Keratinocyte (primary cell): ENCODE results near the gene SLC12A1. TPM values are rescaled to one million over a fixed set of nuclear protein-coding genes. Genes with fewer than 3 reads are reported as not detected.
A peak's percentile ranks its signal among the peaks of the same experiment; 100 is the strongest.

Source experiments
- DNase-seq: peaks from one replicate; pipeline ENCODE4 v3.0.0-alpha.2; 2011; ENCODE audit warnings: low read depth, missing footprints, low spot score
- FAIRE-seq: peaks from 2 replicates; lab custom pipeline; 2011; peaks lifted over from hg19 to GRCh38; lab: Jason Lieb, UNC
- H2AFZ ChIP-seq: 2 replicates; pipeline ENCODE4 v1.6.0; 2012; ENCODE audit warnings: low read length, control low read depth, inconsistent platforms; ENCODE audit not compliant: control insufficient read depth
- H3K27ac ChIP-seq: 2 replicates; pipeline ENCODE4 v1.5.1; 2011; ENCODE audit warnings: low read length; ENCODE audit not compliant: control insufficient read depth, insufficient read depth
- H3K27me3 ChIP-seq: 3 replicates; pipeline ENCODE4 v1.6.0; 2011; ENCODE audit warnings: low read length; ENCODE audit not compliant: control insufficient read depth, insufficient read depth; ENCODE audit errors: extremely low read depth
- H3K36me3 ChIP-seq, 2 experiments: 2 replicates in 1 of 2; 3 replicates in 1 of 2; pipeline ENCODE4 v1.5.1; 2011; ENCODE audit warnings: low read length in 2 of 2, mild to moderate bottlenecking in 1 of 2; ENCODE audit not compliant: control insufficient read depth in 2 of 2, insufficient read depth in 2 of 2; ENCODE audit errors: extremely low read depth in 1 of 2
- H3K4me1 ChIP-seq: 3 replicates; pipeline ENCODE4 v1.5.1; 2011; ENCODE audit warnings: low read length; ENCODE audit not compliant: control insufficient read depth, insufficient read depth; ENCODE audit errors: extremely low read depth
- H3K4me2 ChIP-seq: 3 replicates; pipeline ENCODE4 v1.6.0; 2011; ENCODE audit warnings: low read depth, low read length; ENCODE audit not compliant: control insufficient read depth, insufficient read depth; ENCODE audit errors: extremely low read depth
- H3K4me3 ChIP-seq, 3 experiments: fragments of 200-600 bp in 1 of 3; sonication (generic) in 1 of 3; 2 replicates in 2 of 3; 3 replicates in 1 of 3; pipeline ENCODE4 v1.5.1; 2011 to 2016; ENCODE audit warnings: low read length in 3 of 3, mild to moderate bottlenecking in 3 of 3, control low read depth in 2 of 3, inconsistent platforms in 1 of 3, low read depth in 1 of 3, mixed read lengths in 1 of 3, mixed run types in 1 of 3, moderate library complexity in 1 of 3; ENCODE audit not compliant: control insufficient read depth in 2 of 3, insufficient read depth in 2 of 3; ENCODE audit errors: extremely low read depth in 1 of 3
- H3K79me2 ChIP-seq: 2 replicates; pipeline ENCODE4 v1.6.0; 2012; ENCODE audit warnings: low read length; ENCODE audit not compliant: control insufficient read depth, insufficient read depth
- H3K9ac ChIP-seq: 3 replicates; pipeline ENCODE4 v1.6.0; 2011; ENCODE audit warnings: low read length; ENCODE audit not compliant: control insufficient read depth, insufficient read depth; ENCODE audit errors: extremely low read depth
- H3K9me1 ChIP-seq: 3 replicates; pipeline ENCODE4 v1.6.0; 2011; ENCODE audit warnings: low read length; ENCODE audit not compliant: control insufficient read depth, insufficient read depth; ENCODE audit errors: extremely low read depth
- H3K9me3 ChIP-seq: 2 replicates; pipeline ENCODE4 v1.5.1; 2012; ENCODE audit warnings: low read depth, low read length; ENCODE audit not compliant: control insufficient read depth
- H4K20me1 ChIP-seq: 3 replicates; pipeline ENCODE4 v1.6.0; 2011; ENCODE audit warnings: low read length; ENCODE audit not compliant: control insufficient read depth, insufficient read depth; ENCODE audit errors: extremely low read depth
- CTCF ChIP-seq, 3 experiments: IDR thresholded peaks in 1 of 3; conservative IDR thresholded peaks in 1 of 3; optimal IDR thresholded peaks in 1 of 3; 2 replicates in 2 of 3; 3 replicates in 1 of 3; pipeline versions ENCODE3 to v1.5.1; 2011; ENCODE audit warnings: low read length in 3 of 3, mild to moderate bottlenecking in 3 of 3, moderate library complexity in 2 of 3, control low read depth in 1 of 3, inconsistent platforms in 1 of 3; ENCODE audit not compliant: insufficient read depth in 2 of 3; ENCODE audit errors: extremely low read depth in 1 of 3
- EZH2 ChIP-seq: IDR thresholded peaks from one replicate; pipeline ENCODE4 v1.6.1; 2012; ENCODE audit warnings: inconsistent platforms, mild to moderate bottlenecking, low read length, moderate library complexity
- dilution Hi-C: fragments of 300-500 bp; cut with MboI; formaldehyde crosslinking; loops from one replicate; pipeline ENCODE4 v1.7.0; 2020; ENCODE audit warnings: low sequenced_read_pairs; ENCODE audit not compliant: extremely low pct_ligation_motif_present
- polyA plus RNA-seq, 5 experiments: library from polyadenylated mRNA; depleted of rRNA in 3 of 5; stranded (reverse) in 3 of 5; stranded (forward) in 1 of 5; unstranded in 1 of 5; fragments of >200 nt; gene quantifications; 1 replicate in 1 of 5; 2 replicates in 3 of 5; 3 replicates in 1 of 5; pipeline versions ENCODE4 v1.2.1 to v1.2.3, GENCODE V29; 2011 to 2012; ENCODE audit warnings: missing spikeins in 2 of 5, low read depth in 1 of 5, low replicate concordance in 1 of 5

Gene SLC12A1
- polyA plus RNA-seq, 1 donor (not counting 4 experiments of a cell fraction or from before 2014, with no cell fraction given), result not detected

GRCh38 chr15:48309740-48310139 is 103.6 kb downstream of the SLC12A1 start:
- Histone ChIP-seq H4K20me1 (no peaks in the 10 kb centered on the region), H3K79me2 (no peaks in the 10 kb centered on the region), H2AFZ (no peak overlapping the region), H3K4me3 (no peak overlapping the region), H3K9ac (no peak overlapping the region), H3K27ac (no peak overlapping the region), H3K9me1 (no peaks in the 10 kb centered on the region), H3K36me3 (no peaks in the 10 kb centered on the region), H3K9me3 (no peaks in the 10 kb centered on the region), H3K4me1 (no peaks in the 10 kb centered on the region), H3K27me3 (no peaks in the 10 kb centered on the region), H3K4me2 (no peak overlapping the region)
- TF ChIP-seq EZH2, result no peak
- no peak for TF ChIP-seq CTCF (optimal IDR thresholded peaks at IDR 0.05 in 1 of 3, IDR thresholded peaks at IDR 0.05 in 1 of 3, conservative IDR thresholded peaks at IDR 0.05 in 1 of 3; ENCODE audit: extremely low read depth in 1 of 3, insufficient read depth in 2 of 3, low read length in 3 of 3)
- dilution Hi-C loops, result no loop called here
- peak; percentile 43 for FAIRE-seq
- no peak for DNase-seq

GRCh38 chr15:48313216-48313615 is 107.1 kb downstream of the SLC12A1 start:
- TF ChIP-seq EZH2 (no peak), CTCF (optimal IDR thresholded peaks at IDR 0.05 in 1 of 3, IDR thresholded peaks at IDR 0.05 in 1 of 3, conservative IDR thresholded peaks at IDR 0.05 in 1 of 3; ENCODE audit: extremely low read depth in 1 of 3, insufficient read depth in 2 of 3, low read length in 3 of 3) (no peak)
- Histone ChIP-seq H3K27ac (no peak overlapping the region), H3K79me2 (no peaks in the 10 kb centered on the region), H3K36me3 (no peaks in the 10 kb centered on the region), H3K4me2 (no peak overlapping the region), H3K9me3 (no peaks in the 10 kb centered on the region), H3K4me1 (no peaks in the 10 kb centered on the region), H2AFZ (no peak overlapping the region), H4K20me1 (no peaks in the 10 kb centered on the region), H3K27me3 (no peaks in the 10 kb centered on the region), H3K4me3 (no peak overlapping the region), H3K9me1 (no peaks in the 10 kb centered on the region), H3K9ac (no peak overlapping the region)
- FAIRE-seq (no peak), DNase-seq (no peak)
- dilution Hi-C loops, result no loop called here
